T-helper 17 cell (primary cell): ENCODE measurements around the gene GTF2H1. TPM values are rescaled to one million over a fixed set of nuclear protein-coding genes. Genes with fewer than 3 reads are reported as not detected.

Experiments
- ATAC-seq: fragments of 150-1000 bp; cut with Tn5 transposase; 2 replicates; pipeline ENCODE4 v1.10.0; 2021; ENCODE audit warnings: mild to moderate bottlenecking, moderate library complexity
- DNase-seq, 3 donors: peaks; one replicate each; pipeline versions ENCODE4 v3.0.0 to v3.0.0-alpha.2; 2020 to 2021
- H3K9me3 ChIP-seq: one replicate; pipeline ENCODE4 v1.7.0; 2013; ENCODE audit warnings: low read length, mild to moderate bottlenecking; ENCODE audit not compliant: control insufficient read depth, poor library complexity, severe bottlenecking
- H3K27ac Mint-ChIP-seq: one replicate; pipeline ENCODE4 v1.8.0; 2022; ENCODE audit warnings: mild to moderate bottlenecking, moderate library complexity, mixed read lengths
- H3K27me3 Mint-ChIP-seq: one replicate; pipeline ENCODE4 v1.8.0; 2022; ENCODE audit warnings: mixed read lengths
- H3K36me3 Mint-ChIP-seq: one replicate; pipeline ENCODE4 v1.8.0; 2022; ENCODE audit warnings: low read depth, mixed read lengths
- H3K4me1 Mint-ChIP-seq: one replicate; pipeline ENCODE4 v1.8.0; 2022; ENCODE audit warnings: mild to moderate bottlenecking, mixed read lengths
- H3K4me3 Mint-ChIP-seq: one replicate; pipeline ENCODE4 v1.8.0; 2022; ENCODE audit warnings: mild to moderate bottlenecking, moderate library complexity, mixed read lengths
- total RNA-seq, 4 donors: library from RNA in 2 of 4; stranded (reverse) in 2 of 4; gene quantifications; one replicate each; pipeline ENCODE4 v1.2.3 and lab custom pipeline; 2022 to 2026

GTF2H1 gene
- total RNA-seq, 2 donors from 2014 or later, result 22.0 to 24.4 TPM

DNA sequence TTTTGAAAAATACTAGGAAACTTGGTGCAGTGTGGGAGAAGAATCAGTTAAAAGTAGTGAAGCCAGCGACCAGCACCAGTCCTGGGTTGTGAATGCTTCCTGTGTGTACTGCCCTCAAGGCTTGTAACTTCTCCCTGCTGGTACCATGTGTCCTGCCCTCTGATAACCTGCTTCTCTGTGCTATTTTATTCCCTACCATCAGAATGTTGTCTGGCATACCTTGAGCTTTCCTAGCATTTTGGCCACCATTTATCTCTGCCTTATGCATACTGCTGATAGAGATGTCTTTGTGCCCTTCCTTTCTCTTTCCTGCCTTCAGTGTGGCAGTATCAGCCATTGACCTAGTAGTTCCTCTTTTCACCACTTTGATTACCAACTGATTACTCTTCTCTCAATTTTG, 2.0 kb downstream of the GTF2H1 start:
- ATAC-seq, result no peak
- Mint-ChIP-seq H3K4me1 (peaks cover 56% of the 10 kb centered on the region), H3K27me3 (no peaks in the 10 kb centered on the region), H3K27ac (peak overlapping the region; percentile 99), H3K36me3 (peaks cover 13% of the 10 kb centered on the region), H3K4me3 (peak overlapping the region; percentile 97)
- no peaks in the 10 kb centered on the region for H3K9me3 ChIP-seq
- no peak for DNase-seq

GRCh38 chr11:18329196-18329870, 7.0 kb downstream of the GTF2H1 start:
- no peaks in the 10 kb centered on the region for H3K27me3 Mint-ChIP-seq
- peak overlapping the region; percentile 99 for H3K27ac Mint-ChIP-seq
- DNase-seq, result no peak
- H3K36me3 Mint-ChIP-seq, result peaks cover 16% of the 10 kb centered on the region
- ATAC-seq, result no peak
- H3K4me3 Mint-ChIP-seq, result peak overlapping the region; percentile 67
- peaks cover 48% of the 10 kb centered on the region for H3K4me1 Mint-ChIP-seq
- H3K9me3 ChIP-seq, result no peaks in the 10 kb centered on the region

- H3K4me3 Mint-ChIP-seq, result peak overlapping the region; percentile 80
- H3K9me3 ChIP-seq, result no peaks in the 10 kb centered on the region
- peak overlapping the region; percentile 99 for H3K27ac Mint-ChIP-seq
- H3K36me3 Mint-ChIP-seq, result peaks cover 11% of the 10 kb centered on the region
- no peak for ATAC-seq
- peaks cover 50% of the 10 kb centered on the region for H3K4me1 Mint-ChIP-seq
- H3K27me3 Mint-ChIP-seq, result no peaks in the 10 kb centered on the region
- no peak for DNase-seq
These were observed 8.6 kb downstream of the GTF2H1 start for GRCh38 chr11:18330921-18331320.

DNA sequence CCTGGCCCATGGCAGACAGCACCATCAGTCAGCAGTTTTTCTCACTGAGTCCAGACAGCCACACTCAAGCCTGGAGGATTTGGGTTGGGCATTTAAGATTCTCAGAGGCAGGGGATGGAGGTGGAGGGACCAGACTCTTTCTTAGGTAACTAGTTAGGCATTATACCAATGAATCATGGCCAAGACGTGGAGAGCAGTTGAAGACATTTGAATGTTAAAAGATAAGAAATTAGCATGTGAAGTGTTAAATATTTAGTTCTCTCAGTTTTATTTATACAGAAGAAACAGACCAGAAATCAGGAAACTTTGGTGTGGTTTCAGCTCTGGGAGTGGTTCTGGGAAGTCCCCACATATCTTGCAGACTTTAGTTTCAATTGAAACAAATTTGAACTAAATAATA, 9.9 kb downstream of the GTF2H1 start:
- H3K4me3 Mint-ChIP-seq, result peak overlapping the region; percentile 83
- peak overlapping the region; percentile 99 for H3K27ac Mint-ChIP-seq
- DNase-seq (no peak), ATAC-seq (peak; percentile 89)
- no peaks in the 10 kb centered on the region for H3K27me3 Mint-ChIP-seq
- H3K9me3 ChIP-seq, result no peaks in the 10 kb centered on the region
- H3K36me3 Mint-ChIP-seq, result peaks cover 11% of the 10 kb centered on the region
- peaks cover 47% of the 10 kb centered on the region for H3K4me1 Mint-ChIP-seq

DNA sequence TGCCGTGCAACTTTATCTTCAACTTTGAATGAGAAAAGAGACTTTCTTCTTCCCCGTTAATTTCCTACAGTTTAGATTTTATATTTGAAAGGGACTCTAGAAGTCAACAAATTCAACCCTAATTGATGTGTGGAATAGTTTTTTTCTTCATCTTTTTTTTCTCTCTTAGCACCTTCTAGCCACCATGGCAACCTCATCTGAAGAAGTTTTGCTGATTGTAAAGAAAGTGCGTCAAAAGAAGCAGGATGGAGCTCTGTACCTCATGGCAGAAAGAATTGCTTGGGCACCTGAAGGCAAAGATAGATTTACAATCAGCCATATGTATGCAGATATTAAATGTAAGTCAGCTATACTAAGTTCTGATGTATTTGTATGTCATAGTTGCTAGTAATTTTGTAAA, 10.5 kb downstream of the GTF2H1 start:
- Mint-ChIP-seq H3K27me3 (no peaks in the 10 kb centered on the region), H3K4me3 (peak overlapping the region; percentile 10), H3K36me3 (peaks cover 11% of the 10 kb centered on the region), H3K4me1 (peaks cover 47% of the 10 kb centered on the region), H3K27ac (peak overlapping the region; percentile 99)
- DNase-seq (no peak), ATAC-seq (peak; percentile 68)
- H3K9me3 ChIP-seq, result no peaks in the 10 kb centered on the region

GRCh38 chr11:18347471-18348125, 25.2 kb downstream of the GTF2H1 start:
- no peak for DNase-seq
- H3K36me3 Mint-ChIP-seq, result peaks cover 11% of the 10 kb centered on the region
- H3K4me1 Mint-ChIP-seq, result peaks cover 2% of the 10 kb centered on the region
- ATAC-seq, result no peak
- no peak overlapping the region for H3K27ac Mint-ChIP-seq
- H3K27me3 Mint-ChIP-seq, result no peaks in the 10 kb centered on the region
- no peak overlapping the region for H3K4me3 Mint-ChIP-seq
- H3K9me3 ChIP-seq, result no peaks in the 10 kb centered on the region

DNA sequence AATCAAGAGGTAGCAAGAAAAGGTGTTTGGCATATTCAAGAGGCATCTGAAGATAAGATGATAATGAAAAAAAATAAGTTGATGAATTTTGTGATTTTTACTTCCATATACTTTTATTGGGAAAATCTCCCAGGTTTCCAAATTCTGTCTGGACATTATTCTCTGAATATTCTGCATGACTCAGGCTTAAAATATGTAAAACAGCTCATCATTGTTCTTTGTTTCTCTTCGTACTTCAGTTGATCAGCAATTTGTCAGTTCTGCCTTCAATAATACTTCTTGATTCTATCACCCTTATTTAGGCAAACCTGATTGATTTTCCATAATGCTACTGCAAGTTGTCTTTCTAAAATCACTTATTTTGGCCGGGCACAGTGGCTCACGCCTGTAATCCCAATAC, 30.2 kb downstream of the GTF2H1 start:
- peak overlapping the region; percentile 41 for H3K27ac Mint-ChIP-seq
- no peak overlapping the region for H3K4me3 Mint-ChIP-seq
- no peaks in the 10 kb centered on the region for H3K9me3 ChIP-seq
- no peaks in the 10 kb centered on the region for H3K27me3 Mint-ChIP-seq
- ATAC-seq (no peak), DNase-seq (no peak)
- H3K4me1 Mint-ChIP-seq, result no peaks in the 10 kb centered on the region
- H3K36me3 Mint-ChIP-seq, result peaks cover 10% of the 10 kb centered on the region

DNA sequence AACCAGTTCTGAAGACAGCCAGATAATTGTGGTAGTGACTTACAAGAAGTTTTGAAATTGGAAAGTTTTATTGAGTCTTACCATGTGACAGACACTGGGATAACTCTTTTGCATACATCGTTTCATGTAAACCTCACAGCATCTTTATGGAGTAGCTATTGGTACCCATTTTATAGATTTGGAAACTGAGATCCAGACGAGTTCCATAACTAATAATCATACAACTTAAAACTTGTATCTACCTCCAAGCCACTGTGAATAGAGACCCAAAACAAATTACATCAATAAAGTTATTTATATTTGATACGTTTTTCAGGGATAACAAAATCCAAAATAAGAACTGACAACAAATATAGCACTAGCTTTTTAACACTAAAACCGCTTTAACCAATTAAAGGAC, 36.3 kb downstream of the GTF2H1 start:
- no peaks in the 10 kb centered on the region for H3K27me3 Mint-ChIP-seq
- H3K27ac Mint-ChIP-seq, result no peak overlapping the region
- no peak overlapping the region for H3K4me3 Mint-ChIP-seq
- no peaks in the 10 kb centered on the region for H3K4me1 Mint-ChIP-seq
- DNase-seq, result no peak
- H3K36me3 Mint-ChIP-seq, result peaks cover 8% of the 10 kb centered on the region
- H3K9me3 ChIP-seq, result no peaks in the 10 kb centered on the region
- ATAC-seq, result no peak

DNA sequence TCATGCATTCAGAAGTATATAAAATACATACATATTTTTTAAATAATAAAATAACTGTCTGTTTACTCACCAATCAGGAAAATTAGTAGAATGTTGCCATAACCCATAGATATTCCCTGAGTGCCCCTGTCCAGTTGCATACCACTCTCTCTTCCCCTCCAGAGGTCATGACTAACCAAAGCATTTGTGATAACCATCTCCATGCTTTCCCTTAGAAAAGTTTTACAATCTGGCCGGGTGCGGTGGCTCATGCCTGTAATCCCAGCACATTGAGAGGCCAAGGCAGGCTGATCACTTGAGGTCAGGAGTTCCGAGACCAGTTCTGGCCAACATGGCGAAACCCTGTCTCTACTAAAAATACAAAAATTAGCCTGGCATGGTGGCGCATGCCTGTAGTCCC, 38.8 kb downstream of the GTF2H1 start:
- no peak overlapping the region for H3K4me3 Mint-ChIP-seq
- H3K9me3 ChIP-seq, result no peaks in the 10 kb centered on the region
- no peak for DNase-seq
- peaks cover 5% of the 10 kb centered on the region for H3K4me1 Mint-ChIP-seq
- ATAC-seq, result no peak
- H3K27me3 Mint-ChIP-seq, result no peaks in the 10 kb centered on the region
- H3K27ac Mint-ChIP-seq, result no peak overlapping the region
- peaks cover 7% of the 10 kb centered on the region for H3K36me3 Mint-ChIP-seq

DNA sequence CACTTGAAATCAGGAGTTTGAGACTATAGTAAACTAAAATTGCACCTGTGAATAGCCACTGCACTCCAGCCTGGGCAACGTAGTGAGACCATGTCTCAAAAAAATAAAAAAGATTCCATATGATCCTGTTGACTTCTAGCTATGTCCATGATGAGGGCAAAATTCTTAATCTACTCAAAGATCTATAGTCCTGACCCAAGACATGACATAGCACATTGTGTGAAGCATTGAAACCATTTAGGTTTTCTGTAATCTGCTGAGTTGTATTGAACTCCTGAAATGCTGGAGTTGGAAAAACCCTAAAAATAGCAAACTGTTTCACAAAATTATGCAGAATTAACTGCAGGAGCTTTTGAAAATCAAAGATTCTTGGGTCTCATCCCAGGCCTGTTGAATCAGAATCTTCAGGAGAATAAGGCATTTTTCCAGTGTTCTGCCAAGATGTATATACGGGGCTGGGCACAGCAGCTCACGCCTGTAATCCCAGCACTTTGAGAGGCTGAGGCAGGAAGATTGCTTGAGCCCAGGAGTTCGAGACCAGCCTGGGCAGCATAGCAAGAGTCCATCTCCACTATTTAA, 42.2 kb downstream of the GTF2H1 start:
- peaks cover 8% of the 10 kb centered on the region for H3K36me3 Mint-ChIP-seq
- peaks cover 10% of the 10 kb centered on the region for H3K4me1 Mint-ChIP-seq
- no peak for ATAC-seq
- H3K27me3 Mint-ChIP-seq, result no peaks in the 10 kb centered on the region
- DNase-seq, result no peak
- H3K9me3 ChIP-seq, result no peaks in the 10 kb centered on the region
- no peak overlapping the region for H3K4me3 Mint-ChIP-seq
- peak overlapping the region; percentile 19 for H3K27ac Mint-ChIP-seq

GRCh38 chr11:18365741-18366140, 43.4 kb downstream of the GTF2H1 start:
- no peaks in the 10 kb centered on the region for H3K9me3 ChIP-seq
- no peak overlapping the region for H3K27ac Mint-ChIP-seq
- no peaks in the 10 kb centered on the region for H3K27me3 Mint-ChIP-seq
- ATAC-seq (no peak), DNase-seq (no peak)
- H3K4me1 Mint-ChIP-seq, result peaks cover 10% of the 10 kb centered on the region
- no peak overlapping the region for H3K4me3 Mint-ChIP-seq
- peaks cover 8% of the 10 kb centered on the region for H3K36me3 Mint-ChIP-seq

- ATAC-seq (no peak), DNase-seq (no peak)
- Mint-ChIP-seq H3K27me3 (no peaks in the 10 kb centered on the region), H3K36me3 (peaks cover 8% of the 10 kb centered on the region), H3K4me3 (no peak overlapping the region), H3K4me1 (peaks cover 15% of the 10 kb centered on the region), H3K27ac (peak overlapping the region; percentile 57)
- no peaks in the 10 kb centered on the region for H3K9me3 ChIP-seq
These were observed 43.9 kb downstream of the GTF2H1 start for GRCh38 chr11:18366286-18366685.

- Mint-ChIP-seq H3K4me3 (no peak overlapping the region), H3K27me3 (no peaks in the 10 kb centered on the region), H3K27ac (peak overlapping the region; percentile 57), H3K36me3 (peaks cover 8% of the 10 kb centered on the region), H3K4me1 (peaks cover 15% of the 10 kb centered on the region)
- DNase-seq (no peak), ATAC-seq (no peak)
- no peaks in the 10 kb centered on the region for H3K9me3 ChIP-seq
These were observed 45.1 kb downstream of the GTF2H1 start for GRCh38 chr11:18367431-18367830.
